NB4 (cell line): ENCODE results near the gene MAD2L2.

ENCODE experiments used
- DNase-seq: peaks from one replicate; pipeline ENCODE4 v3.0.0; 2010; ENCODE audit warnings: low read depth
- H3K4me3 ChIP-seq: one replicate; pipeline ENCODE4 v1.5.1; 2011; ENCODE audit warnings: mild to moderate bottlenecking, low read depth, low read length, moderate library complexity
- CTCF ChIP-seq: IDR thresholded peaks from one replicate; pipeline ENCODE4 v1.5.1; 2012; ENCODE audit warnings: low read depth, low read length
- MAX ChIP-seq: IDR thresholded peaks from 2 replicates; pipeline ENCODE4 v1.6.1; 2011; ENCODE audit warnings: low read depth, low read length
- MYC ChIP-seq: IDR thresholded peaks from 2 replicates; pipeline ENCODE4 v1.6.1; 2011; ENCODE audit warnings: low read depth, low read length
- POLR2A ChIP-seq: IDR thresholded peaks from 2 replicates; pipeline ENCODE4 v1.6.1; 2011; ENCODE audit warnings: mild to moderate bottlenecking; ENCODE audit not compliant: insufficient read length; ENCODE audit errors: extremely low read depth

Gene MAD2L2

GRCh38 chr1:11674488-11674887, 6.5 kb downstream of the MAD2L2 start:
- TF ChIP-seq CTCF = no peak
- TF ChIP-seq MAX = no peak
- no peak for TF ChIP-seq MYC
- TF ChIP-seq POLR2A = no peak
- no peak for DNase-seq
- no peak overlapping the region for H3K4me3 ChIP-seq

GRCh38 chr1:11673089-11673769, 7.7 kb downstream of the MAD2L2 start:
- TF ChIP-seq MYC = no peak
- TF ChIP-seq POLR2A = no peak
- no peak for TF ChIP-seq MAX
- no peak for TF ChIP-seq CTCF
- no peak overlapping the region for H3K4me3 ChIP-seq
- no peak for DNase-seq

GRCh38 chr1:11671544-11672286, 9.2 kb downstream of the MAD2L2 start:
- no peak overlapping the region for H3K4me3 ChIP-seq
- DNase-seq = no peak
- no peak for TF ChIP-seq MYC
- TF ChIP-seq POLR2A = no peak
- TF ChIP-seq MAX = no peak
- TF ChIP-seq CTCF = no peak

- no peak for DNase-seq
- H3K4me3 ChIP-seq = no peak overlapping the region
- TF ChIP-seq MAX (no peak), CTCF (no peak), MYC (no peak), POLR2A (no peak)
These were observed 9.8 kb downstream of the MAD2L2 start for GRCh38 chr1:11671205-11671543.

- DNase-seq = no peak
- no peak for TF ChIP-seq MYC
- TF ChIP-seq MAX = no peak
- TF ChIP-seq POLR2A = no peak
- no peak for TF ChIP-seq CTCF
- H3K4me3 ChIP-seq = no peak overlapping the region
These were observed 10.2 kb downstream of the MAD2L2 start for GRCh38 chr1:11670747-11671146.
